Testis (tissue), 2 donors: ENCODE results near the gene CDKL5.

Experiments used
- POLR2A ChIP-seq: fragments of 450-650 bp; IDR thresholded peaks from one replicate; pipeline ENCODE4 v1.6.1; 2017; ENCODE audit warnings: antibody characterized with exemption, mild to moderate bottlenecking, moderate library complexity
- TF ChIP-seq, protein P1 (sequence below), 3 experiments: fragments of 450-650 bp in 2 of 3; fragments of 200-600 bp in 1 of 3; sonication (generic) in 1 of 3; IDR thresholded peaks; one replicate each; pipeline ENCODE4 v1.5.1; 2016 to 2019; ENCODE audit warnings: antibody characterized with exemption in 3 of 3, mild to moderate bottlenecking in 2 of 3, moderate library complexity in 1 of 3

DNA sequence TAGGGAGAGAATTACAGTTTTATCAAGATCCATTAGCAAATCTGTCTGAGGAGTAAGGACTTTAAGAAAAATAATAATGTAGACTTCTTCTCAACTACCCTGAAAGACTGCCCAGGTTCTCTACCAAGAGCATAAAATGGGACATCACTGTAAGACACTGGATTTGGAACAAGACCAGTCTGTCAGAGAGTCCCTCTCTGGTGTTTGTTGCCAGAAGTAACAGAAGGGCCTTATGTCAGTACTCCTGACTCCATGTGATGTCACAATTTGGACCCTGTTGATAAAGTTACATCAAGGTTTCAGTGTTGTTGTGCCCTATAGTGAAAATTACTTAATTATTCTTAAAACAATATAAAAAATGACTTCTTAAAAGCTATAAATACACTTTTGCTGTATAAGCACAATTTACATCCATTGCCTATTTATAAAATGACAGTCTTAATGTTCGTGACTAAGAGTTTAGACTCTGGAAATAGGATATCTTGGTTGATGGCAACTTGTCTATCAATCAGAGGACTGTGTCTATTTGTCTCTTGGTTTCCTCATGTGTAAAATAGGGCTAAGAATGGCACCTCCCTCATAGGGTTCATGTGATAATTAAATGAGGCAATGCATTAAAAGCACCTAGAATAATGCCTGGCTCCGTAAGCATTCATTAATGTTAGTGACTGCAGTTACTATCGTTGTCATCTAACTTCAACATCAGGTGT lies 188.7 kb downstream of the CDKL5 start:
- TF ChIP-seq POLR2A = no peak
- TF ChIP-seq, protein P1, sequence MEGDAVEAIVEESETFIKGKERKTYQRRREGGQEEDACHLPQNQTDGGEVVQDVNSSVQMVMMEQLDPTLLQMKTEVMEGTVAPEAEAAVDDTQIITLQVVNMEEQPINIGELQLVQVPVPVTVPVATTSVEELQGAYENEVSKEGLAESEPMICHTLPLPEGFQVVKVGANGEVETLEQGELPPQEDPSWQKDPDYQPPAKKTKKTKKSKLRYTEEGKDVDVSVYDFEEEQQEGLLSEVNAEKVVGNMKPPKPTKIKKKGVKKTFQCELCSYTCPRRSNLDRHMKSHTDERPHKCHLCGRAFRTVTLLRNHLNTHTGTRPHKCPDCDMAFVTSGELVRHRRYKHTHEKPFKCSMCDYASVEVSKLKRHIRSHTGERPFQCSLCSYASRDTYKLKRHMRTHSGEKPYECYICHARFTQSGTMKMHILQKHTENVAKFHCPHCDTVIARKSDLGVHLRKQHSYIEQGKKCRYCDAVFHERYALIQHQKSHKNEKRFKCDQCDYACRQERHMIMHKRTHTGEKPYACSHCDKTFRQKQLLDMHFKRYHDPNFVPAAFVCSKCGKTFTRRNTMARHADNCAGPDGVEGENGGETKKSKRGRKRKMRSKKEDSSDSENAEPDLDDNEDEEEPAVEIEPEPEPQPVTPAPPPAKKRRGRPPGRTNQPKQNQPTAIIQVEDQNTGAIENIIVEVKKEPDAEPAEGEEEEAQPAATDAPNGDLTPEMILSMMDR (IDR thresholded peaks at IDR 0.05) = no peak
